SK-N-SH treated with all-trans-retinoic acid at 6 μM for 48 hours (cell line): Measurements from ENCODE around the gene UVRAG.

Experiments
- ATAC-seq: fragments of 200-7000 bp; cut with Tn5 transposase; 3 replicates; pipeline ENCODE4 v1.9.1; 2020; ENCODE audit warnings: mild to moderate bottlenecking, moderate library complexity
- BACH2 ChIP-seq: fragments of 250-450 bp; sonication (Bioruptor Pico); IDR thresholded peaks from 2 replicates; pipeline ENCODE4 v1.9.0; 2021; ENCODE audit warnings: mild to moderate bottlenecking, borderline replicate concordance
- ESRRG ChIP-seq: fragments of 250-450 bp; sonication (Bioruptor Pico); IDR thresholded peaks from 2 replicates; pipeline ENCODE4 v1.6.1; 2021; ENCODE audit warnings: mild to moderate bottlenecking
- GLIS3 ChIP-seq: fragments of 250-450 bp; sonication (Bioruptor Pico); IDR thresholded peaks from 2 replicates; pipeline ENCODE4 v1.5.0; 2020; ENCODE audit warnings: mild to moderate bottlenecking, moderate library complexity
- ISL1 ChIP-seq: fragments of 250-450 bp; sonication (Bioruptor Pico); IDR thresholded peaks from 2 replicates; pipeline ENCODE4 v2.1.2; 2022; ENCODE audit warnings: mild to moderate bottlenecking, moderate library complexity
- OSR1 ChIP-seq: fragments of 250-450 bp; sonication (Bioruptor Pico); IDR thresholded peaks from 2 replicates; pipeline ENCODE4 v1.8.0; 2022; ENCODE audit warnings: moderate library complexity, mild to moderate bottlenecking, inconsistent platforms
- RARB ChIP-seq: fragments of 250-450 bp; sonication (Bioruptor Pico); IDR thresholded peaks from 2 replicates; pipeline ENCODE4 v1.8.0; 2021; ENCODE audit warnings: mild to moderate bottlenecking, moderate library complexity
- SNAI2 ChIP-seq: fragments of 250-450 bp; sonication (Bioruptor Pico); IDR thresholded peaks from 2 replicates; pipeline ENCODE4 v1.5.0; 2020; ENCODE audit warnings: mild to moderate bottlenecking, moderate library complexity
- TOX ChIP-seq: fragments of 250-450 bp; sonication (Bioruptor Pico); IDR thresholded peaks from 2 replicates; pipeline ENCODE4 v1.8.0; 2021; ENCODE audit warnings: mild to moderate bottlenecking, moderate library complexity, borderline replicate concordance
- ZC3H10 ChIP-seq: fragments of 250-450 bp; sonication (Bioruptor Pico); IDR thresholded peaks from 2 replicates; pipeline ENCODE4 v1.5.1; 2021; ENCODE audit warnings: mild to moderate bottlenecking, moderate library complexity
- ZFP3 ChIP-seq: fragments of 250-450 bp; sonication (Bioruptor Pico); IDR thresholded peaks from 2 replicates; pipeline ENCODE4 v1.5.0; 2020; ENCODE audit warnings: mild to moderate bottlenecking, moderate library complexity
- ZFP30 ChIP-seq: fragments of 450-650 bp; formaldehyde crosslinking; IDR thresholded peaks from 2 replicates; pipeline ENCODE4 v1.5.0; 2022; ENCODE audit warnings: mild to moderate bottlenecking, moderate library complexity
- ZNF565 ChIP-seq: fragments of 450-650 bp; formaldehyde crosslinking; conservative IDR thresholded peaks from 2 replicates; pipeline ENCODE4 v1.5.0; 2020; ENCODE audit warnings: low read depth, mild to moderate bottlenecking, moderate library complexity
- ZNF70 ChIP-seq: fragments of 450-650 bp; formaldehyde crosslinking; IDR thresholded peaks from 2 replicates; pipeline ENCODE4 v1.5.0; 2020; ENCODE audit warnings: mild to moderate bottlenecking, moderate library complexity
- ZNF8 ChIP-seq: fragments of 450-650 bp; formaldehyde crosslinking; IDR thresholded peaks from 2 replicates; pipeline ENCODE4 v1.5.0; 2020; ENCODE audit warnings: mild to moderate bottlenecking, moderate library complexity
- TF ChIP-seq, protein P1 (sequence below): fragments of 250-450 bp; sonication (Bioruptor Pico); IDR thresholded peaks from 2 replicates; pipeline ENCODE4 v1.8.0; 2020; ENCODE audit warnings: mild to moderate bottlenecking, moderate library complexity, borderline replicate concordance
- TF ChIP-seq, protein P2 (sequence below): fragments of 250-450 bp; sonication (Bioruptor Pico); IDR thresholded peaks from 2 replicates; pipeline ENCODE4 v1.5.1; 2020; ENCODE audit warnings: low read depth, mild to moderate bottlenecking, moderate library complexity
- TF ChIP-seq, protein P3 (sequence below): fragments of 250-450 bp; sonication (Bioruptor Pico); IDR thresholded peaks from 2 replicates; pipeline ENCODE4 v1.5.1; 2021; ENCODE audit warnings: mild to moderate bottlenecking, moderate library complexity
- TF ChIP-seq, protein P4 (sequence below): fragments of 250-450 bp; sonication (Bioruptor Pico); IDR thresholded peaks from 2 replicates; pipeline ENCODE4 v1.8.0; 2021; ENCODE audit warnings: low read depth, mild to moderate bottlenecking, moderate library complexity, borderline replicate concordance

Gene UVRAG

DNA sequence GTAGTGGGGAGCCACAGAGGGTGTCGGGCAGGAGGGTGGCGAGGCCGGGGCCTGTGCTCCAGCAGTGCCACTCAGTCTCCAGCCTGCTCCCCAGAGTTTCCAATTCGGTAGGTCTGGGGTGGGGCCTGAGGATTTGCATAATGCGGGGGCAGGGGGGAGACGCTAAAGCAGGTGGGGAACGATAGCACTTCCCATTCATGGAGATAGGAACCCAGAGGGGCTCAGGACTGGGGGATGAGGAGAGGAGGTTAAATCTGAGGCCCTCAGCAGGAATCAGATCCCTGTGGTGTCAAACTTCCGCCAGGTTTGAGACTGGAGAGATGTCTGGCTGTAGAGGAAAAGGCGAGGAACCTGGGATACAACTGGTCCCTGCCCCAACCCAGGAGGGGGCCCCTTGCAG lies 361.5 kb downstream of the UVRAG start (continued):
- TF ChIP-seq ZNF8 (CRISPR knock-in tag) (no peak), RARB (no peak), BACH2 (CRISPR knock-in tag) (no peak), TOX (CRISPR knock-in tag) (no peak), ZFP30 (CRISPR knock-in tag) (no peak), SNAI2 (CRISPR knock-in tag) (no peak), ZFP3 (CRISPR knock-in tag) (no peak), ZC3H10 (no peak), ZNF70 (CRISPR knock-in tag) (no peak)
- TF ChIP-seq, protein P1, sequence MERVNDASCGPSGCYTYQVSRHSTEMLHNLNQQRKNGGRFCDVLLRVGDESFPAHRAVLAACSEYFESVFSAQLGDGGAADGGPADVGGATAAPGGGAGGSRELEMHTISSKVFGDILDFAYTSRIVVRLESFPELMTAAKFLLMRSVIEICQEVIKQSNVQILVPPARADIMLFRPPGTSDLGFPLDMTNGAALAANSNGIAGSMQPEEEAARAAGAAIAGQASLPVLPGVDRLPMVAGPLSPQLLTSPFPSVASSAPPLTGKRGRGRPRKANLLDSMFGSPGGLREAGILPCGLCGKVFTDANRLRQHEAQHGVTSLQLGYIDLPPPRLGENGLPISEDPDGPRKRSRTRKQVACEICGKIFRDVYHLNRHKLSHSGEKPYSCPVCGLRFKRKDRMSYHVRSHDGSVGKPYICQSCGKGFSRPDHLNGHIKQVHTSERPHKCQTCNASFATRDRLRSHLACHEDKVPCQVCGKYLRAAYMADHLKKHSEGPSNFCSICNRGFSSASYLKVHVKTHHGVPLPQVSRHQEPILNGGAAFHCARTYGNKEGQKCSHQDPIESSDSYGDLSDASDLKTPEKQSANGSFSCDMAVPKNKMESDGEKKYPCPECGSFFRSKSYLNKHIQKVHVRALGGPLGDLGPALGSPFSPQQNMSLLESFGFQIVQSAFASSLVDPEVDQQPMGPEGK (CRISPR knock-in tag) = no peak
- TF ChIP-seq, protein P2, sequence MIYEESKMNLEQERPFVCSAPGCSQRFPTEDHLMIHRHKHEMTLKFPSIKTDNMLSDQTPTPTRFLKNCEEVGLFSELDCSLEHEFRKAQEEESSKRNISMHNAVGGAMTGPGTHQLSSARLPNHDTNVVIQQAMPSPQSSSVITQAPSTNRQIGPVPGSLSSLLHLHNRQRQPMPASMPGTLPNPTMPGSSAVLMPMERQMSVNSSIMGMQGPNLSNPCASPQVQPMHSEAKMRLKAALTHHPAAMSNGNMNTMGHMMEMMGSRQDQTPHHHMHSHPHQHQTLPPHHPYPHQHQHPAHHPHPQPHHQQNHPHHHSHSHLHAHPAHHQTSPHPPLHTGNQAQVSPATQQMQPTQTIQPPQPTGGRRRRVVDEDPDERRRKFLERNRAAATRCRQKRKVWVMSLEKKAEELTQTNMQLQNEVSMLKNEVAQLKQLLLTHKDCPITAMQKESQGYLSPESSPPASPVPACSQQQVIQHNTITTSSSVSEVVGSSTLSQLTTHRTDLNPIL (CRISPR knock-in tag) = no peak

DNA sequence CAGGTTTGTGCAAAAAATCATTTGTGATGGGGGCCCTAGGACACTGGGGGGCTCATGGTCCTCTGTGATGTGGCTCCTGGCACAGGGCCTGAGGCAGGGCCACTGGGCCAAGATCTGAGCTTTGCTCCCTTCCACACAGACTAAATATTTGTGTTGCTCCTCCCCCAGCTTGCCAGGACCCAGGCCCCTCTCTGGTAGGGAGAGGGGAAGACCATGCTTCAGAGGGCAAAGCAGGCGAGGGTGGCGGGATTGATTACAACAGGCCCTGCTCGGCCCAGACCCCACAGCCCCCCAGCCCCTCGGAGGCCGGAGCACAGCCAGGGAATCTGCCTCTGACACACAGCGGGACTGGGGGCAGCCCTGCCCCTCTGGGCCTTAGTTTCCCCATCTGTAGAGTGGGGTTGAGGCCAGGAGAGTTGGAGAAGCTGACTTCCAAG lies 362.3 kb downstream of the UVRAG start:
- ATAC-seq = no peak
- TF ChIP-seq ESRRG (CRISPR knock-in tag) = no peak
- TF ChIP-seq ZC3H10 = no peak
- TF ChIP-seq, protein P3, sequence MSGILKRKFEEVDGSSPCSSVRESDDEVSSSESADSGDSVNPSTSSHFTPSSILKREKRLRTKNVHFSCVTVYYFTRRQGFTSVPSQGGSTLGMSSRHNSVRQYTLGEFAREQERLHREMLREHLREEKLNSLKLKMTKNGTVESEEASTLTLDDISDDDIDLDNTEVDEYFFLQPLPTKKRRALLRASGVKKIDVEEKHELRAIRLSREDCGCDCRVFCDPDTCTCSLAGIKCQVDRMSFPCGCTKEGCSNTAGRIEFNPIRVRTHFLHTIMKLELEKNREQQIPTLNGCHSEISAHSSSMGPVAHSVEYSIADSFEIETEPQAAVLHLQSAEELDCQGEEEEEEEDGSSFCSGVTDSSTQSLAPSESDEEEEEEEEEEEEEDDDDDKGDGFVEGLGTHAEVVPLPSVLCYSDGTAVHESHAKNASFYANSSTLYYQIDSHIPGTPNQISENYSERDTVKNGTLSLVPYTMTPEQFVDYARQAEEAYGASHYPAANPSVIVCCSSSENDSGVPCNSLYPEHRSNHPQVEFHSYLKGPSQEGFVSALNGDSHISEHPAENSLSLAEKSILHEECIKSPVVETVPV (CRISPR knock-in tag) = no peak
- no peak for TF ChIP-seq OSR1
- TF ChIP-seq, protein P1 (CRISPR knock-in tag) = no peak
- TF ChIP-seq ZFP3 (CRISPR knock-in tag) = no peak
- no peak for TF ChIP-seq ISL1
- no peak for TF ChIP-seq TOX (CRISPR knock-in tag)
- TF ChIP-seq SNAI2 (CRISPR knock-in tag) = no peak
- TF ChIP-seq, protein P4, sequence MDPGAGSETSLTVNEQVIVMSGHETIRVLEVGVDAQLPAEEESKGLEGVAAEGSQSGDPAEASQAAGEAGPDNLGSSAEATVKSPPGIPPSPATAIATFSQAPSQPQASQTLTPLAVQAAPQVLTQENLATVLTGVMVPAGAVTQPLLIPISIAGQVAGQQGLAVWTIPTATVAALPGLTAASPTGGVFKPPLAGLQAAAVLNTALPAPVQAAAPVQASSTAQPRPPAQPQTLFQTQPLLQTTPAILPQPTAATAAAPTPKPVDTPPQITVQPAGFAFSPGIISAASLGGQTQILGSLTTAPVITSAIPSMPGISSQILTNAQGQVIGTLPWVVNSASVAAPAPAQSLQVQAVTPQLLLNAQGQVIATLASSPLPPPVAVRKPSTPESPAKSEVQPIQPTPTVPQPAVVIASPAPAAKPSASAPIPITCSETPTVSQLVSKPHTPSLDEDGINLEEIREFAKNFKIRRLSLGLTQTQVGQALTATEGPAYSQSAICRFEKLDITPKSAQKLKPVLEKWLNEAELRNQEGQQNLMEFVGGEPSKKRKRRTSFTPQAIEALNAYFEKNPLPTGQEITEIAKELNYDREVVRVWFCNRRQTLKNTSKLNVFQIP (CRISPR knock-in tag) = no peak
- TF ChIP-seq RARB = no peak
- TF ChIP-seq ZNF70 (CRISPR knock-in tag) = no peak
- no peak for TF ChIP-seq ZNF565 (CRISPR knock-in tag)
- TF ChIP-seq GLIS3 (CRISPR knock-in tag) = no peak
- TF ChIP-seq BACH2 (CRISPR knock-in tag) = no peak
- TF ChIP-seq, protein P2 (CRISPR knock-in tag) = no peak

DNA sequence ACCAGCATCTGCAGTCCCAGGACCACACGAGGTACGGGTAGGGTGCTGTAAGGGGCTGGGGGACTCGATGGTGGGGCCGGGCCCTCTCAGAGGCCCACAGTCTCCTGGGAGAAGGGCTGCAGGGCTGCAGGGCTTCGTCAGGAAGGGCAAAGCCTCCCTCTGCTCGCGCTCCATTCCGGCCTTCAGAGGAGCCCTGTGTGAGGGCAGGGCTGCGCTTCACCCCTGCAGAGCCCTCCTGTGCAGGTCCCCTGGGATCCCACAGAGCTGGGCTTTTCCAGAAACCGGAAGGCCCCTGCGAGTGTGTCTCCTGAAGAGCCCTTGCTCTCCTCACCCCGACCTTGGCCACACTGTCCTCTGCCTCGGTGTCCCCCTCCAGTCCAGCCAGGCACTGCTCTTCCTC lies 364.1 kb downstream of the UVRAG start:
- TF ChIP-seq, protein P1 (CRISPR knock-in tag) = no peak
- TF ChIP-seq, all 23 proteins: peak for 0
- no peak for ATAC-seq
